Testis (tissue), 3 donors: Measurements from ENCODE around the gene UTP4. TPM values are rescaled to one million over a fixed set of nuclear protein-coding genes. Genes with fewer than 3 reads are reported as not detected.

Source experiments
- DNase-seq: peaks from one replicate; pipeline ENCODE4 v3.0.0-alpha.2; 2019
- H3K27ac ChIP-seq, 2 donors: fragments of 200-600 bp; sonication (generic); one replicate each; pipeline ENCODE4 v1.5.1; 2019
- H3K27me3 ChIP-seq: fragments of 200-600 bp; sonication (generic); one replicate; pipeline ENCODE4 v1.5.1; 2019
- H3K36me3 ChIP-seq: fragments of 200-600 bp; sonication (generic); one replicate; pipeline ENCODE4 v1.5.1; 2017; ENCODE audit warnings: low read depth; ENCODE audit errors: missing control alignments
- H3K4me1 ChIP-seq: fragments of 200-600 bp; sonication (generic); one replicate; pipeline ENCODE4 v1.5.1; 2019
- H3K4me3 ChIP-seq, 2 donors: fragments of 200-600 bp; sonication (generic); one replicate each; pipeline ENCODE4 v1.5.1; 2017 to 2019
- H3K9me3 ChIP-seq: fragments of 200-600 bp; sonication (generic); one replicate; pipeline ENCODE4 v1.5.1; 2017
- CTCF ChIP-seq, 3 experiments: fragments of 450-650 bp in 2 of 3; fragments of 200-600 bp in 1 of 3; sonication (generic) in 1 of 3; IDR thresholded peaks; one replicate each; pipeline ENCODE4 v1.5.1; 2016 to 2019; ENCODE audit warnings: antibody characterized with exemption in 3 of 3, mild to moderate bottlenecking in 2 of 3, moderate library complexity in 1 of 3
- POLR2A ChIP-seq: fragments of 450-650 bp; IDR thresholded peaks from one replicate; pipeline ENCODE4 v1.6.1; 2017; ENCODE audit warnings: antibody characterized with exemption, mild to moderate bottlenecking, moderate library complexity
- WGBS, 2 donors: methylation state at CpG; one replicate each; pipeline ENCODE4 v1.1.5; 2018; 5-methylcytosine and 5-hydroxymethylcytosine counted together
- intact Hi-C: fragments of 100-400 bp; cut with DNase I; formaldehyde crosslinking; loops from one replicate; pipeline ENCODE4 v1.15.1; 2023; ENCODE audit warnings: low total_unique reads
- polyA plus RNA-seq: library from polyadenylated mRNA; stranded (reverse); fragments of 350-450 nt; fragmentation: Illumina TruSeq; extraction: RNeasy Lipid Tissue Mini Kit (QIAGEN cat#74804); gene quantifications from one replicate; pipeline ENCODE4 v1.2.3, GENCODE V29; 2014; ENCODE audit warnings: low read depth, low replicate concordance; ENCODE audit not compliant: insufficient read depth
- total RNA-seq, 2 donors: library from RNA; depleted of rRNA; stranded (reverse); fragments of >200 nt; gene quantifications; one replicate each; pipeline ENCODE4 v1.2.3, GENCODE V29; 2016

UTP4 gene
- total and polyA plus RNA-seq, 3 donors from 2014 or later, result 72.8 to 80.5 (median 78.3) TPM

GRCh38 chr16:69182730-69183416 is 50.4 kb downstream of the UTP4 start:
- H3K4me1 ChIP-seq, result peaks cover 24% of the 10 kb centered on the region
- no peak overlapping the region for H3K4me3 ChIP-seq
- no peak for TF ChIP-seq POLR2A
- TF ChIP-seq CTCF (IDR thresholded peaks at IDR 0.05), result no peak
- DNase-seq, result no peak
- intact Hi-C loops, result no loop called here
- WGBS, 2 donors, result 40 to 56% methylated on average over 10 of the region's 10 CpGs
- no peaks in the 10 kb centered on the region for H3K27me3 ChIP-seq
- no peak overlapping the region for H3K27ac ChIP-seq
- H3K36me3 ChIP-seq, result no peaks in the 10 kb centered on the region
- H3K9me3 ChIP-seq, result no peaks in the 10 kb centered on the region

GRCh38 chr16:69186642-69187445 is 54.4 kb downstream of the UTP4 start, which contains the start of gene SNTB2:
Gene SNTB2 (plus strand): TSS chr16:69187164. CDS start chr16:69187167, 3 bp downstream.
- intact Hi-C loops, result no loop called here
- H3K36me3 ChIP-seq, result no peaks in the 10 kb centered on the region
- no peaks in the 10 kb centered on the region for H3K9me3 ChIP-seq
- 1 to 2% methylated on average over 23 to 45 of the region's 69 CpGs for WGBS, 2 donors
- peak; percentile 96 for TF ChIP-seq POLR2A
- TF ChIP-seq CTCF (IDR thresholded peaks at IDR 0.05), result no peak
- H3K27ac ChIP-seq, result peak within 1 kb of the TSS; percentile 56 to 86
- peaks cover 38% of the 10 kb centered on the region for H3K4me1 ChIP-seq
- no peaks in the 10 kb centered on the region for H3K27me3 ChIP-seq
- H3K4me3 ChIP-seq, result peak within 1 kb of the TSS; percentile 63 to 94
- DNase-seq, result peak; percentile 96

- peak overlapping the region; percentile 56 to 86 for H3K27ac ChIP-seq
- no peaks in the 10 kb centered on the region for H3K9me3 ChIP-seq
- H3K36me3 ChIP-seq, result no peaks in the 10 kb centered on the region
- peak; percentile 48 for DNase-seq
- intact Hi-C loops, result no loop called here
- H3K4me3 ChIP-seq, result peak overlapping the region; percentile 63 to 94
- TF ChIP-seq CTCF (IDR thresholded peaks at IDR 0.05) (no peak), POLR2A (no peak)
- 0 to 1% methylated on average over 21 to 56 of the region's 76 CpGs for WGBS, 2 donors
- H3K4me1 ChIP-seq, result peaks cover 42% of the 10 kb centered on the region
- no peaks in the 10 kb centered on the region for H3K27me3 ChIP-seq
These were observed 55.2 kb downstream of the UTP4 start for GRCh38 chr16:69187446-69188235.

GRCh38 chr16:69188236-69188549 is 55.7 kb downstream of the UTP4 start:
- H3K27ac ChIP-seq, result peak overlapping the region; percentile 56 to 86
- no peaks in the 10 kb centered on the region for H3K9me3 ChIP-seq
- DNase-seq, result peak; percentile 34
- WGBS, 2 donors, result 0 to 1% methylated on average over 5 of the region's 5 CpGs
- TF ChIP-seq POLR2A (no peak), CTCF (IDR thresholded peaks at IDR 0.05) (no peak)
- peak overlapping the region; percentile 63 to 94 for H3K4me3 ChIP-seq
- H3K27me3 ChIP-seq, result no peaks in the 10 kb centered on the region
- intact Hi-C loops, result no loop called here
- no peaks in the 10 kb centered on the region for H3K36me3 ChIP-seq
- peaks cover 37% of the 10 kb centered on the region for H3K4me1 ChIP-seq
